Bronchial epithelial cell (primary cell): ENCODE results near the gene IFT122. TPM values are rescaled to one million over a fixed set of nuclear protein-coding genes. Genes with fewer than 3 reads are reported as not detected.
A peak's percentile ranks its signal among the peaks of the same experiment; 100 is the strongest.

Source experiments
- DNase-seq: peaks from one replicate; pipeline ENCODE4 v3.0.0-alpha.2; 2010; ENCODE audit warnings: low read depth
- FAIRE-seq: peaks from 2 replicates; lab custom pipeline; 2011; peaks lifted over from hg19 to GRCh38; lab: Jason Lieb, UNC
- H3K27me3 ChIP-seq: 2 replicates; pipeline ENCODE4 v1.5.1; 2011; ENCODE audit warnings: low read length; ENCODE audit not compliant: control insufficient read depth, insufficient read depth
- H3K36me3 ChIP-seq: 2 replicates; pipeline ENCODE4 v1.5.1; 2011; ENCODE audit warnings: low read length; ENCODE audit not compliant: control insufficient read depth, insufficient read depth
- H3K4me3 ChIP-seq: 2 replicates; pipeline ENCODE4 v1.5.1; 2011; ENCODE audit warnings: mild to moderate bottlenecking, low read depth, low read length, control low read depth
- total RNA-seq: library from RNA; depleted of rRNA; stranded (reverse); fragments of >200 nt; gene quantifications from 2 replicates; pipeline ENCODE4 v1.2.1, GENCODE V29; 2014
- TF ChIP-seq, protein P1 (sequence below): IDR thresholded peaks from 2 replicates; pipeline ENCODE4 v1.5.1; 2011; ENCODE audit warnings: mild to moderate bottlenecking, moderate library complexity, low read length, control low read depth, inconsistent platforms; ENCODE audit not compliant: insufficient read depth, severe bottlenecking

Gene IFT122
- total RNA-seq, 1 donor from 2014 or later: 10.0 TPM

DNA sequence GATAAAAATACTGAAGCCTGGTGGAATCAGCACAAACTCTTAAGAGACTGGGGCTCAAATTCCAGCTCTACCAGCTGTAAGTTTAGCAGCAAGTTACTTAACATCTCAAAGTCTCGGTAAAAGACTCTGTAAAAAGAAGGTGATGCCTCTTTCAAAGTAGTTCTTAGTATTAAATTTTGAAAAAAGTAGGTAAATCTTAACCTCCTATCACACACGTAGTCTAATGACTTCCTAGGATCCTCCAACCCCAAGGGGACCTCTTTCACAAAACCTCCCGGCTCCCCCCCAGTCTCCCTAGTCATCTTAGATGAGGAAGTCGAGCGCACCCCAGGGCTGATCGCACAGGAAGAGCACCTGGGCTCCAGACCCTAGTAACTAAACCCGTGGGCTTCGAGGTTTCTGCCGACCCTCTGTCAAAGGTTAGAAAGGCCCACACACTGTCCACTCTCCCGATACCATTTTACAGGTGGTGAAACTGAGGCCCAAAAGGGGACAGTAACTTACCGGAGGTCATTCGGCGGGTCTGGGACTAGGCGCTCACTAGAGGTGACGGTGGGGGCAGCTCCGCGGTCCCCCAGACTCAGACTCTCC lies 703 bp upstream of the IFT122 start:
- DNase-seq (peak; percentile 28), FAIRE-seq (no peak)

DNA sequence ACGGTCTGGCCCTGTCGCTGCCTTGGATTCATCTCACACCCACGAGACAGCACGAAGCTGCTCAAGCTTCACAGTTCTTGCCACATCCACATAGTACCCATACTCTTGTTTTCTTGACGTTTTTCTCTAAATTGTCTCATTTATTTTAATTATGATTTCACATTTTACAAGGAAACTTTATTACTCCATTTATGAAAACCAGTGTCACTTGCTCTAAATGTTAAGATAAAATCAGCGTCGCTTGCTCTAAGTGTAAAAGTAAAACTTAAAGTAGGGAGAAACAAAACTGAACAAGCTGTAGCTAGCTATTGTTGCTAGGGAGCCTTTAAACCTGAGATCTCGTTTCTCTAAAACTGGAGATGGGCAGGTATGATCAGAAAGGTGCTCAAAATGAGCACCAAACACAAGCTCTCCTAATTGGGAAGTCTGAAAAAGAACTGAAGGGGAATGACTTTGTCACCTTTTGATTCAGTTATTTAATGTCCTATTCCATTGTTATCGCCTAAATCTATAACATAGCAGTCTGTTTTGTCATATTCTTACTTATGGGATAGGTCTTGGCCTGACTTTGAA lies 680 bp downstream of the IFT122 start:
- H3K36me3 ChIP-seq: peaks cover 2% of the 10 kb centered on the region
- TF ChIP-seq, protein P1, sequence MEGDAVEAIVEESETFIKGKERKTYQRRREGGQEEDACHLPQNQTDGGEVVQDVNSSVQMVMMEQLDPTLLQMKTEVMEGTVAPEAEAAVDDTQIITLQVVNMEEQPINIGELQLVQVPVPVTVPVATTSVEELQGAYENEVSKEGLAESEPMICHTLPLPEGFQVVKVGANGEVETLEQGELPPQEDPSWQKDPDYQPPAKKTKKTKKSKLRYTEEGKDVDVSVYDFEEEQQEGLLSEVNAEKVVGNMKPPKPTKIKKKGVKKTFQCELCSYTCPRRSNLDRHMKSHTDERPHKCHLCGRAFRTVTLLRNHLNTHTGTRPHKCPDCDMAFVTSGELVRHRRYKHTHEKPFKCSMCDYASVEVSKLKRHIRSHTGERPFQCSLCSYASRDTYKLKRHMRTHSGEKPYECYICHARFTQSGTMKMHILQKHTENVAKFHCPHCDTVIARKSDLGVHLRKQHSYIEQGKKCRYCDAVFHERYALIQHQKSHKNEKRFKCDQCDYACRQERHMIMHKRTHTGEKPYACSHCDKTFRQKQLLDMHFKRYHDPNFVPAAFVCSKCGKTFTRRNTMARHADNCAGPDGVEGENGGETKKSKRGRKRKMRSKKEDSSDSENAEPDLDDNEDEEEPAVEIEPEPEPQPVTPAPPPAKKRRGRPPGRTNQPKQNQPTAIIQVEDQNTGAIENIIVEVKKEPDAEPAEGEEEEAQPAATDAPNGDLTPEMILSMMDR: no peak
- FAIRE-seq: no peak
- DNase-seq: peak; percentile 44
- H3K27me3 ChIP-seq: no peaks in the 10 kb centered on the region
- H3K4me3 ChIP-seq: peak overlapping the region; percentile 97

More for the DNA sequence above, 703 bp upstream of the IFT122 start:
- no peaks in the 10 kb centered on the region for H3K27me3 ChIP-seq
- peak overlapping the region; percentile 97 for H3K4me3 ChIP-seq
- TF ChIP-seq, protein P1: no peak
- peaks cover 2% of the 10 kb centered on the region for H3K36me3 ChIP-seq

DNA sequence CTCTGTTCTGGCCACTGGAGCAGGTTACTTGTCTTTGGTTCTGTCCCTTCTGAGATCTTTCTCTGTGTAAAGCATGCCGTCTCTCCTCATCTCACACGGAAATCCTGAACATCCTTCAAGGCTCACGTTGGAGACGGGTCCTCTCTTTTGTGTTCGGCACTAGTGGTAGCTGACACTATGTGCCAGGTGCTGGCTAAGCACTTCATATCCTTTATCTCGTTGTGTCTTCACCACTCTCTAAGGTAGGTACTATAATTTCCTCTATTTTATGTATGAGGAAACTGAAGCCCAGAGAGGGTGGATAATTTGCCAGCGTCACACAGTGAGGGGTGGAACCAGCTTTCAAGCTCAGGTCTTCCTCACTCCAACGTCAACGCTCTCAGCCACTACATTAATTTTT lies 1.2 kb downstream of the IFT122 start:
- FAIRE-seq: no peak
- Histone ChIP-seq H3K36me3 (peaks cover 2% of the 10 kb centered on the region), H3K4me3 (no peak overlapping the region), H3K27me3 (no peaks in the 10 kb centered on the region)
- TF ChIP-seq, protein P1: no peak
- DNase-seq: peak; percentile 7

DNA sequence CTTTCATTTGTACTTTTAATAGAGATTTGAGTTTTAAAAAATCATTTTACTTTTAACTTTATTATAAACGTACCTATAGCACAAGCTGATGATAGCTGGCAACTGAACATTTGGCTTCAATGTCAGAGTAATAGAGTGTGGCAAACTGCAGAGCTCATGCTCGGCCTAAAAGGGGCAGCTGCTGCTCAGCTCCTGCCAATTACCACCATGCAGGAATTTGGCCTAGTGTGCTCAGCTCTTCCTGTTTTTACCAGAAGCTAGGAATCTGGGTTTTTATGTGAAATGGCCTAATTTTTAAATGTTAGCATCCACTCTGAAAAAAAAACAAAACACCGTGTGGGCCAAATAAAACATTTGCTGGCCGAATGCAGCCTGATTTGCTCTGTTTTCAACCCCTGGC lies 1.8 kb downstream of the IFT122 start:
- H3K4me3 ChIP-seq: no peak overlapping the region
- DNase-seq (no peak), FAIRE-seq (no peak)
- peaks cover 2% of the 10 kb centered on the region for H3K36me3 ChIP-seq
- TF ChIP-seq, protein P1: no peak
- H3K27me3 ChIP-seq: no peaks in the 10 kb centered on the region

DNA sequence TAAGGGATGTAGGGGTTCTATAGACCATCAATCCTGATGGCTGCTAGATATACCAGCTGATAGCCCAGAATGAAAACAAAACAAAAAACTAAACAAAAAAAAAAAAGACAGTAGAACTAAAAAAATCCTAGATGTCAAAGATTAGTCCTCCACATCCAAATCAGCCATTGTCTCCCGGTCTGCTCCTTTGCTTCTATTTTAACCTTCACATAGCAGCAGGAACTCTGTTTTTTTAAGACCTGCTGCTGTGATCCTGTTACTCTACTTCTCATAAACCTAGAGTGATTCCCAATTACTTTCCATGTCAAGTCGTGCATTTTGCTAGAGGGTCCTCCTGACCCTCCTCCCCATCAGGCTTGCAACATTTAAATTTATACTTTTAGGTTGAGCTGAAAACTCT lies 2.5 kb downstream of the IFT122 start:
- FAIRE-seq: no peak
- Histone ChIP-seq H3K27me3 (no peaks in the 10 kb centered on the region), H3K4me3 (no peak overlapping the region), H3K36me3 (no peaks in the 10 kb centered on the region)
- TF ChIP-seq, protein P1: no peak
- no peak for DNase-seq
